ENCODE results near the gene SLC39A2. TPM values are rescaled to one million over a fixed set of nuclear protein-coding genes. Genes with fewer than 3 reads are reported as not detected.

The SLC39A2 gene
- total and polyA plus RNA-seq, 2 donors (not counting 3 experiments of a cell fraction or from before 2014, with no cell fraction given) = 0.06 TPM; not detected in 1

GRCh38 chr14:21016413-21017190 lies 17.5 kb downstream of the SLC39A2 start:
- Histone ChIP-seq H3K4me2 (ENCODE audit: insufficient read depth, low read length) (no peak overlapping the region), H3K36me3 (ENCODE audit: control insufficient read depth in 2 of 2, extremely low read depth in 1 of 2, insufficient read depth in 2 of 2, low read length in 2 of 2) (no peaks in the 10 kb centered on the region), H4K20me1 (replicated peaks; ENCODE audit: control insufficient read depth, extremely low read depth, insufficient read depth, low read length) (no peaks in the 10 kb centered on the region), H3K79me2 (ENCODE audit: control insufficient read depth, insufficient read depth, low read length) (no peaks in the 10 kb centered on the region), H3K27me3 (ENCODE audit: control insufficient read depth in 2 of 2, insufficient read depth in 2 of 2, low read length in 2 of 2) (peaks cover 15 to 29% of the 10 kb centered on the region in 2 experiments), H3K27ac (ENCODE audit: insufficient read depth, low read depth, low read length) (no peak overlapping the region), H2AFZ (ENCODE audit: low read depth, low read length) (no peak overlapping the region), H3K9ac (replicated peaks; ENCODE audit: extremely low read depth, insufficient read depth, low read length) (no peak overlapping the region), H3K9me1 (replicated peaks; ENCODE audit: control insufficient read depth, extremely low read depth, insufficient read depth, low read length) (no peaks in the 10 kb centered on the region), H3K9me3 (replicated peaks; ENCODE audit: control insufficient read depth, insufficient read depth, low read length) (no peaks in the 10 kb centered on the region), H3K4me1 (ENCODE audit: control insufficient read depth, extremely low read depth, insufficient read depth, low read length) (no peaks in the 10 kb centered on the region), H3K4me3 (replicated peaks in 1 of 3; ENCODE audit: insufficient read depth in 1 of 3, low read depth in 1 of 3, low read length in 3 of 3) (no peak overlapping the region)
- ChIA-PET CTCF (interaction anchor here (1.0 to 7.4 kb wide), 10 partner anchors 7 to 89 kb away, joined by 3 to 310 read pairs (median 27); partner anchors contain the start of genes NDRG2, RNASE7 and TMEM253), POLR2A (no interaction called here)
- DNase-seq (ENCODE audit: low read depth, low spot score) = no peak
- dilution Hi-C loops (cut with MboI; ENCODE audit: extremely low pct_ligation_motif_present, low sequenced_read_pairs) (no loop called here), intact Hi-C loops (cut with micrococcal nuclease) (no loop called here)
- no peak for FAIRE-seq
- no TSS peak for BruUV-seq (replicated peaks)
- TF ChIP-seq MYC (IDR thresholded peaks at IDR 0.05; ENCODE audit: low read depth, low read length) = no peak
- TF ChIP-seq GATA2 (IDR thresholded peaks at IDR 0.05; ENCODE audit: insufficient read depth, insufficient read length, low read depth, low read length) = no peak
- no peak for TF ChIP-seq FOS (IDR thresholded peaks at IDR 0.05; ENCODE audit: borderline replicate concordance, insufficient read depth, low read length)
- no peak for TF ChIP-seq POLR2AphosphoS5 (IDR thresholded peaks at IDR 0.05; ENCODE audit: insufficient read depth, low read depth, low read length)
- no peak for TF ChIP-seq POLR2A (IDR thresholded peaks at IDR 0.05; ENCODE audit: low read depth, low read length)
- no peak for TF ChIP-seq EZH2 (IDR thresholded peaks at IDR 0.05; ENCODE audit: borderline replicate concordance, low read depth, low read length, severe bottlenecking)
- TF ChIP-seq MAX (IDR thresholded peaks at IDR 0.05; ENCODE audit: insufficient read depth, insufficient read length) = no peak
- TF ChIP-seq, protein P1, sequence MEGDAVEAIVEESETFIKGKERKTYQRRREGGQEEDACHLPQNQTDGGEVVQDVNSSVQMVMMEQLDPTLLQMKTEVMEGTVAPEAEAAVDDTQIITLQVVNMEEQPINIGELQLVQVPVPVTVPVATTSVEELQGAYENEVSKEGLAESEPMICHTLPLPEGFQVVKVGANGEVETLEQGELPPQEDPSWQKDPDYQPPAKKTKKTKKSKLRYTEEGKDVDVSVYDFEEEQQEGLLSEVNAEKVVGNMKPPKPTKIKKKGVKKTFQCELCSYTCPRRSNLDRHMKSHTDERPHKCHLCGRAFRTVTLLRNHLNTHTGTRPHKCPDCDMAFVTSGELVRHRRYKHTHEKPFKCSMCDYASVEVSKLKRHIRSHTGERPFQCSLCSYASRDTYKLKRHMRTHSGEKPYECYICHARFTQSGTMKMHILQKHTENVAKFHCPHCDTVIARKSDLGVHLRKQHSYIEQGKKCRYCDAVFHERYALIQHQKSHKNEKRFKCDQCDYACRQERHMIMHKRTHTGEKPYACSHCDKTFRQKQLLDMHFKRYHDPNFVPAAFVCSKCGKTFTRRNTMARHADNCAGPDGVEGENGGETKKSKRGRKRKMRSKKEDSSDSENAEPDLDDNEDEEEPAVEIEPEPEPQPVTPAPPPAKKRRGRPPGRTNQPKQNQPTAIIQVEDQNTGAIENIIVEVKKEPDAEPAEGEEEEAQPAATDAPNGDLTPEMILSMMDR (IDR thresholded peaks at IDR 0.05; ENCODE audit: extremely low read depth in 1 of 2, insufficient read depth in 1 of 2, low read depth in 1 of 2, low read length in 2 of 2) = no peak
- TF ChIP-seq JUN (IDR thresholded peaks at IDR 0.05; ENCODE audit: borderline replicate concordance, insufficient read depth, insufficient read length, low read depth) = no peak
